SK-N-DZ (cell line): ENCODE results near the gene HMGXB3.
A peak's percentile ranks its signal among the peaks of the same experiment; 100 is the strongest.

Source experiments
- DNase-seq: peaks from one replicate; pipeline ENCODE4 v3.0.0-alpha.2; 2015; ENCODE audit warnings: low spot score

HMGXB3 gene

GRCh38 chr5:149981206-149981605 lies 19.3 kb upstream of the HMGXB3 start:
- no peak for DNase-seq

- DNase-seq = no peak
These were observed 18.0 kb upstream of the HMGXB3 start for GRCh38 chr5:149982505-149982904.

GRCh38 chr5:149988126-149988525 lies 12.4 kb upstream of the HMGXB3 start:
- no peak for DNase-seq

GRCh38 chr5:149990518-149991376 lies 9.8 kb upstream of the HMGXB3 start:
- peak; percentile 85 for DNase-seq

- DNase-seq = no peak
These were observed 7.1 kb upstream of the HMGXB3 start for GRCh38 chr5:149993471-149993870.

- no peak for DNase-seq
These were observed 4.9 kb upstream of the HMGXB3 start for GRCh38 chr5:149995385-149996204.

GRCh38 chr5:149996205-149996890 lies 4.2 kb upstream of the HMGXB3 start:
- no peak for DNase-seq

- DNase-seq = no peak
These were observed 2.3 kb upstream of the HMGXB3 start for GRCh38 chr5:149998281-149998680.

GRCh38 chr5:149999359-149999758 lies 1.2 kb upstream of the HMGXB3 start:
- no peak for DNase-seq

GRCh38 chr5:149999866-150000255 lies 678 bp upstream of the HMGXB3 start:
- DNase-seq = no peak

- peak; percentile 18 for DNase-seq
These were observed 586 bp downstream of the HMGXB3 start for GRCh38 chr5:150000990-150001659.

- peak; percentile 66 for DNase-seq
These were observed 1.3 kb downstream of the HMGXB3 start for GRCh38 chr5:150001660-150002486.

- no peak for DNase-seq
These were observed 5.8 kb downstream of the HMGXB3 start for GRCh38 chr5:150006318-150006717.

GRCh38 chr5:150007050-150007449 lies 6.5 kb downstream of the HMGXB3 start:
- DNase-seq = no peak

GRCh38 chr5:150009671-150010387 lies 9.3 kb downstream of the HMGXB3 start:
- DNase-seq = no peak

- no peak for DNase-seq
These were observed 13.4 kb downstream of the HMGXB3 start for GRCh38 chr5:150013931-150014330.

GRCh38 chr5:150014456-150014855 lies 13.9 kb downstream of the HMGXB3 start:
- DNase-seq = no peak

- no peak for DNase-seq
These were observed 14.9 kb downstream of the HMGXB3 start for GRCh38 chr5:150015415-150015814.

GRCh38 chr5:150016537-150016936 lies 16.0 kb downstream of the HMGXB3 start:
- no peak for DNase-seq
